Putamen (tissue), 1 donor: ENCODE measurements around the gene OR6C4.
"Not testable (repeated sequence)": the region's sequence is repeated elsewhere in the genome, so short reads cannot be mapped to it uniquely, and the experiment has no call there.

Experiments
- DNase-seq: peaks from one replicate; pipeline ENCODE4 v3.0.0-alpha.2; 2016; ENCODE audit warnings: low spot score

The OR6C4 gene

GRCh38 chr12:55549302-55549701 is at the start of gene OR6C4:
TSS of gene OR6C4 (plus strand) at chr12:55549602. CDS start at chr12:55551227, 1,625 bp downstream.
- no peak for DNase-seq

- DNase-seq: peak; percentile 57
These were observed 49.6 kb upstream of the OR6C4 start for GRCh38 chr12:55499810-55500252.

- no peak for DNase-seq
These were observed 47.8 kb upstream of the OR6C4 start for GRCh38 chr12:55501601-55502000.

- DNase-seq: no peak
These were observed 33.7 kb upstream of the OR6C4 start for GRCh38 chr12:55515696-55516095.

- DNase-seq: no peak
These were observed 33.0 kb upstream of the OR6C4 start for GRCh38 chr12:55516391-55516790.

- not testable (repeated sequence) for DNase-seq
These were observed 1.2 kb upstream of the OR6C4 start for GRCh38 chr12:55548235-55548634.

GRCh38 chr12:55548756-55549155 is 646 bp upstream of the OR6C4 start:
- DNase-seq: no peak

- DNase-seq: no peak
These were observed 4.9 kb downstream of the OR6C4 start for GRCh38 chr12:55554296-55554695.

GRCh38 chr12:55570060-55570459 is 20.7 kb downstream of the OR6C4 start:
- not testable (repeated sequence) for DNase-seq

- DNase-seq: not testable (repeated sequence)
These were observed 21.3 kb downstream of the OR6C4 start for GRCh38 chr12:55570689-55571088.

- DNase-seq: no peak
These were observed 22.8 kb downstream of the OR6C4 start, which contains the start of gene OR2AP1 for GRCh38 chr12:55572168-55572567. TSS of gene OR2AP1 (plus strand) at chr12:55572468. CDS start at chr12:55574415, 1,947 bp downstream.

GRCh38 chr12:55582066-55582465 is 32.7 kb downstream of the OR6C4 start:
- DNase-seq: no peak

- DNase-seq: no peak
These were observed 36.4 kb downstream of the OR6C4 start for GRCh38 chr12:55585817-55586216.

GRCh38 chr12:55590152-55590551 is 40.8 kb downstream of the OR6C4 start:
- not testable (repeated sequence) for DNase-seq
